ENCODE data around the gene CABLES1.
"Not testable (repeated sequence)": the region's sequence is repeated elsewhere in the genome, so short reads cannot be mapped to it uniquely, and the experiment has no call there.

GRCh38 chr18:23093130-23093529 lies 42.2 kb upstream of the CABLES1 start:
- TF ChIP-seq, protein P1, sequence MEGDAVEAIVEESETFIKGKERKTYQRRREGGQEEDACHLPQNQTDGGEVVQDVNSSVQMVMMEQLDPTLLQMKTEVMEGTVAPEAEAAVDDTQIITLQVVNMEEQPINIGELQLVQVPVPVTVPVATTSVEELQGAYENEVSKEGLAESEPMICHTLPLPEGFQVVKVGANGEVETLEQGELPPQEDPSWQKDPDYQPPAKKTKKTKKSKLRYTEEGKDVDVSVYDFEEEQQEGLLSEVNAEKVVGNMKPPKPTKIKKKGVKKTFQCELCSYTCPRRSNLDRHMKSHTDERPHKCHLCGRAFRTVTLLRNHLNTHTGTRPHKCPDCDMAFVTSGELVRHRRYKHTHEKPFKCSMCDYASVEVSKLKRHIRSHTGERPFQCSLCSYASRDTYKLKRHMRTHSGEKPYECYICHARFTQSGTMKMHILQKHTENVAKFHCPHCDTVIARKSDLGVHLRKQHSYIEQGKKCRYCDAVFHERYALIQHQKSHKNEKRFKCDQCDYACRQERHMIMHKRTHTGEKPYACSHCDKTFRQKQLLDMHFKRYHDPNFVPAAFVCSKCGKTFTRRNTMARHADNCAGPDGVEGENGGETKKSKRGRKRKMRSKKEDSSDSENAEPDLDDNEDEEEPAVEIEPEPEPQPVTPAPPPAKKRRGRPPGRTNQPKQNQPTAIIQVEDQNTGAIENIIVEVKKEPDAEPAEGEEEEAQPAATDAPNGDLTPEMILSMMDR (IDR thresholded peaks at IDR 0.05; ENCODE audit: low read length), result not testable (repeated sequence)
- not testable (repeated sequence) for TF ChIP-seq EZH2 (IDR thresholded peaks at IDR 0.05; ENCODE audit: borderline replicate concordance, low read length)

All from OCI-LY1 (cell line).